SK-N-SH (cell line): ENCODE data around the gene LDHD. TPM values are rescaled to one million over a fixed set of nuclear protein-coding genes. Genes with fewer than 3 reads are reported as not detected.

ENCODE experiments used
- CTCF ChIA-PET: fragments of 300-600, 350-600 bp; formaldehyde crosslinking; extraction: SDS; loops from one replicate; lab custom pipeline; 2021; lab: Yijun Ruan, JAX
- POLR2A ChIA-PET: fragments of 350-600 bp; sonication (Branson Sonifier 250); formaldehyde crosslinking; extraction: SDS; loops from one replicate; lab custom pipeline; 2020; ENCODE audit warnings: antibody characterized with exemption, inconsistent platforms; lab: Yijun Ruan, JAX
- DNase-seq: peaks from one replicate; pipeline ENCODE4 v3.0.0; 2012
- H2AFZ ChIP-seq: fragments of 200-600 bp; sonication (generic); 2 replicates; pipeline ENCODE4 v1.8.1; 2016; ENCODE audit warnings: antibody characterized with exemption, mild to moderate bottlenecking, low read depth
- H3F3A ChIP-seq: fragments of 200-600 bp; sonication (generic); replicated peaks from 2 replicates; pipeline ENCODE3; 2016; ENCODE audit warnings: antibody characterized with exemption, mild to moderate bottlenecking; ENCODE audit not compliant: insufficient read depth
- H3K27ac ChIP-seq, 2 experiments: fragments of 200-500 bp in 1 of 2; fragments of 200-600 bp in 1 of 2; sonication (Bioruptor generic) in 1 of 2; sonication (generic), shearing (Covaris generic) in 1 of 2; 2 replicates each; pipeline versions ENCODE4 v1.5.1 to v1.6.1; 2014 to 2016; ENCODE audit warnings: low read depth in 2 of 2, inconsistent platforms in 1 of 2, low read length in 1 of 2, mild to moderate bottlenecking in 1 of 2, mixed read lengths in 1 of 2
- H3K27me3 ChIP-seq: fragments of 200-600 bp; sonication (generic), shearing (Covaris generic); 2 replicates; pipeline ENCODE4 v1.6.1; 2016; ENCODE audit warnings: mixed run types; ENCODE audit not compliant: insufficient read depth
- H3K36me3 ChIP-seq, 2 experiments: fragments of 200-500 bp in 1 of 2; fragments of 200-600 bp in 1 of 2; sonication (Bioruptor generic) in 1 of 2; sonication (generic) in 1 of 2; replicated peaks in 1 of 2; 2 replicates each; pipeline versions ENCODE3 to v1.5.1; 2014 to 2016; ENCODE audit warnings: low read length in 1 of 2, mild to moderate bottlenecking in 1 of 2; ENCODE audit not compliant: insufficient read depth in 2 of 2, control insufficient read depth in 1 of 2
- H3K4me1 ChIP-seq, 2 experiments: fragments of 200-500 bp in 1 of 2; fragments of 200-600 bp in 1 of 2; sonication (Bioruptor generic) in 1 of 2; sonication (generic), shearing (Covaris generic) in 1 of 2; 2 replicates each; pipeline versions ENCODE4 v1.5.1 to v1.6.1; 2014 to 2016; ENCODE audit warnings: low read depth in 1 of 2, low read length in 1 of 2, mixed run types in 1 of 2; ENCODE audit not compliant: insufficient read depth in 2 of 2, control insufficient read depth in 1 of 2
- H3K4me2 ChIP-seq: fragments of 200-600 bp; sonication (generic), shearing (Covaris generic); 2 replicates; pipeline ENCODE4 v1.6.1; 2017; ENCODE audit warnings: mixed run types
- H3K4me3 ChIP-seq, 2 experiments: fragments of 200-500 bp in 1 of 2; fragments of 200-600 bp in 1 of 2; sonication (Bioruptor generic) in 1 of 2; sonication (generic), shearing (Covaris generic) in 1 of 2; 2 replicates each; pipeline versions ENCODE4 v1.5.1 to v1.8.1; 2014 to 2016; ENCODE audit warnings: low read depth in 2 of 2, inconsistent platforms in 1 of 2, low read length in 1 of 2, mild to moderate bottlenecking in 1 of 2, mixed read lengths in 1 of 2, moderate library complexity in 1 of 2
- H3K79me2 ChIP-seq: fragments of 200-600 bp; sonication (generic); 2 replicates; pipeline ENCODE4 v1.8.1; 2017; ENCODE audit warnings: mild to moderate bottlenecking; ENCODE audit not compliant: insufficient read depth
- H3K9ac ChIP-seq: fragments of 200-600 bp; sonication (generic); 2 replicates; pipeline ENCODE4 v1.6.1; 2017; ENCODE audit warnings: mixed run types
- H3K9me2 ChIP-seq: fragments of 200-600 bp; sonication (generic); 2 replicates; pipeline ENCODE4 v1.6.1; 2017; ENCODE audit warnings: mixed run types
- H3K9me3 ChIP-seq: fragments of 200-600 bp; sonication (generic); 2 replicates; pipeline ENCODE4 v1.6.1; 2017; ENCODE audit warnings: mixed run types, mild to moderate bottlenecking, moderate library complexity
- H4K20me1 ChIP-seq: fragments of 200-600 bp; sonication (generic); 2 replicates; pipeline ENCODE4 v1.6.1; 2017; ENCODE audit warnings: mild to moderate bottlenecking, mixed run types; ENCODE audit not compliant: insufficient read depth
- CHD2 ChIP-seq: fragments of 150-350 bp; IDR thresholded peaks from 2 replicates; pipeline ENCODE4 v1.6.1; 2018; ENCODE audit warnings: low read length; ENCODE audit not compliant: partially characterized antibody
- ELF1 ChIP-seq: IDR thresholded peaks from 2 replicates; pipeline ENCODE4 v1.4.0; 2012
- EP300 ChIP-seq, 2 experiments: IDR thresholded peaks; 2 replicates each; pipeline versions ENCODE4 v1.4.0 to v1.6.1; 2012; ENCODE audit warnings: borderline replicate concordance in 1 of 2, low read depth in 1 of 2, low read length in 1 of 2
- FOXJ3 ChIP-seq: sonication (generic); formaldehyde crosslinking; IDR thresholded peaks from 2 replicates; pipeline ENCODE4 v1.5.1; 2020; ENCODE audit warnings: mild to moderate bottlenecking, missing genetic modification reagents
- GABPA ChIP-seq: IDR thresholded peaks from 2 replicates; pipeline ENCODE4 v1.4.0; 2012; ENCODE audit warnings: low read depth, mild to moderate bottlenecking
- GATA2 ChIP-seq: sonication (generic); formaldehyde crosslinking; IDR thresholded peaks from 2 replicates; pipeline ENCODE4 v1.5.0; 2020; ENCODE audit warnings: mild to moderate bottlenecking, missing genetic modification reagents
- IRF3 ChIP-seq: fragments of 150-350 bp; IDR thresholded peaks from 2 replicates; pipeline ENCODE4 v1.6.1; 2016; ENCODE audit warnings: mild to moderate bottlenecking, low read depth, low read length
- JUND ChIP-seq: IDR thresholded peaks from 2 replicates; pipeline ENCODE4 v1.4.0; 2012
- MAX ChIP-seq: IDR thresholded peaks from 2 replicates; pipeline ENCODE4 v1.4.0; 2012; ENCODE audit warnings: low read depth
- MEF2A ChIP-seq: IDR thresholded peaks from 2 replicates; pipeline ENCODE4 v1.4.0; 2012; ENCODE audit warnings: low read depth, borderline replicate concordance
- POLR2AphosphoS5 ChIP-seq: IDR thresholded peaks from 2 replicates; pipeline ENCODE4 v1.6.1; 2012; ENCODE audit warnings: low read depth, low read length
- RXRA ChIP-seq: IDR thresholded peaks from 2 replicates; pipeline ENCODE4 v1.4.0; 2012; ENCODE audit warnings: low read depth, mild to moderate bottlenecking, borderline replicate concordance
- SIN3A ChIP-seq: IDR thresholded peaks from 2 replicates; pipeline ENCODE4 v1.6.1; 2012; ENCODE audit warnings: low read depth, mild to moderate bottlenecking, low read length, moderate library complexity, borderline replicate concordance
- SMC3 ChIP-seq: IDR thresholded peaks from 2 replicates; pipeline ENCODE4 v1.6.1; 2012; ENCODE audit warnings: low read depth, low read length, improper control_type of control experiment
- TCF12 ChIP-seq: IDR thresholded peaks from 2 replicates; pipeline ENCODE4 v1.4.0; 2012
- TEAD4 ChIP-seq: IDR thresholded peaks from 2 replicates; pipeline ENCODE4 v1.4.0; 2012; ENCODE audit warnings: mild to moderate bottlenecking, borderline replicate concordance; ENCODE audit not compliant: insufficient read depth
- USF1 ChIP-seq: IDR thresholded peaks from 2 replicates; pipeline ENCODE4 v1.4.0; 2012; ENCODE audit warnings: low read depth, borderline replicate concordance
- WGBS: methylation state at CpG from one replicate; pipeline ENCODE4 v1.1.6; 2017; ENCODE audit warnings: low lambda C conversion rate; 5-methylcytosine and 5-hydroxymethylcytosine counted together
- polyA plus RNA-seq, 3 experiments: library from polyadenylated mRNA; depleted of rRNA; stranded (reverse); fragments of >200 nt; gene quantifications; 2 replicates each; pipeline ENCODE4 v1.2.3, GENCODE V29; 2012

Gene LDHD
- polyA plus RNA-seq, 1 of the 3 experiments (the other 2 are of a cell fraction) = 0.53 TPM

- Histone ChIP-seq H3K4me3 (no peak overlapping the region), H3K79me2 (peaks cover 90% of the 10 kb centered on the region), H3K9me3 (no peaks in the 10 kb centered on the region), H3K9ac (no peak overlapping the region), H4K20me1 (peaks cover 58% of the 10 kb centered on the region), H3K27me3 (no peaks in the 10 kb centered on the region), H3K27ac (no peak overlapping the region), H3K36me3 (peaks cover 0 to 3% of the 10 kb centered on the region in 2 experiments), H3K9me2 (no peaks in the 10 kb centered on the region), H3K4me2 (no peak overlapping the region), H2AFZ (no peak overlapping the region), H3F3A (no peaks in the 10 kb centered on the region), H3K4me1 (peaks cover 9 to 29% of the 10 kb centered on the region in 2 experiments; a peak in 2 of 4 replicates)
- WGBS = 81% methylated on average over 7 of the region's 7 CpGs
- no peak for TF ChIP-seq MAX
- TF ChIP-seq EP300 (IDR thresholded peaks at IDR 0.05; ENCODE audit: borderline replicate concordance in 1 of 2, low read depth in 1 of 2, low read length in 1 of 2) = no peak
- no peak for TF ChIP-seq GABPA
- TF ChIP-seq USF1 = no peak
- no peak for TF ChIP-seq IRF3
- DNase-seq = no peak
- POLR2A ChIA-PET = no interaction called here
- CTCF ChIA-PET = interaction anchor here (1.6 kb wide), 1 partner anchor 45 kb away, joined by 3 read pairs; no protein-coding TSS in a partner anchor
These were observed 50.9 kb downstream of the LDHD start for GRCh38 chr16:75065521-75066149.

- H3K27me3 ChIP-seq = no peaks in the 10 kb centered on the region
- H3K4me1 ChIP-seq = peaks cover 6 to 24% of the 10 kb centered on the region in 2 experiments; a peak in 2 of 4 replicates
- H3K4me3 ChIP-seq = no peak overlapping the region
- H4K20me1 ChIP-seq = peaks cover 55% of the 10 kb centered on the region
- no peaks in the 10 kb centered on the region for H3K9me2 ChIP-seq
- TF ChIP-seq SIN3A = no peak
- no peak for TF ChIP-seq POLR2AphosphoS5
- no peak for TF ChIP-seq TEAD4
- no peak for TF ChIP-seq GATA2 (CRISPR knock-in tag)
- no peak for TF ChIP-seq FOXJ3 (CRISPR knock-in tag)
- no peak for TF ChIP-seq RXRA
- no peak for TF ChIP-seq SMC3
- TF ChIP-seq CHD2 = no peak
- TF ChIP-seq TCF12 = no peak
- TF ChIP-seq ELF1 = no peak
- no peak for TF ChIP-seq GABPA
- TF ChIP-seq JUND = no peak
- no peak for TF ChIP-seq MAX
- no peak for TF ChIP-seq MEF2A
- CTCF ChIA-PET = interaction anchor here (0.7 to 1.6 kb wide), 2 partner anchors 15 to 46 kb away, joined by 3 read pairs; no protein-coding TSS in a partner anchor
- no peak overlapping the region for H3K9ac ChIP-seq
- WGBS = 92% methylated on average over 10 of the region's 10 CpGs
- H2AFZ ChIP-seq = no peak overlapping the region
- no peak overlapping the region for H3K4me2 ChIP-seq
- H3K9me3 ChIP-seq = no peaks in the 10 kb centered on the region
- H3F3A ChIP-seq = no peaks in the 10 kb centered on the region
- DNase-seq = no peak
- H3K36me3 ChIP-seq = peaks cover 0 to 3% of the 10 kb centered on the region in 2 experiments
- POLR2A ChIA-PET = no interaction called here
- H3K27ac ChIP-seq = no peak overlapping the region
- H3K79me2 ChIP-seq = peaks cover 93% of the 10 kb centered on the region
These were observed 51.5 kb downstream of the LDHD start for GRCh38 chr16:75065149-75065505.
